Trophoblast cell (in vitro differentiated cells and primary cell): Measurements from ENCODE around the gene B4GALT2.
A peak's percentile ranks its signal among the peaks of the same experiment; 100 is the strongest.

Experiments
- DNase-seq, 2 donors: peaks; one replicate each; pipeline ENCODE4 v3.0.0-alpha.2; 2016
- H2AFZ ChIP-seq: 2 replicates; pipeline ENCODE4 v1.6.1; 2013; ENCODE audit warnings: low read length, moderate library complexity, mild to moderate bottlenecking; ENCODE audit not compliant: insufficient read depth, poor library complexity
- H2AK5ac ChIP-seq: 2 replicates; pipeline ENCODE4 v1.6.1; 2013; ENCODE audit warnings: mild to moderate bottlenecking, low read length
- H2BK120ac ChIP-seq: 2 replicates; pipeline ENCODE4 v1.6.1; 2013; ENCODE audit warnings: low read length, mild to moderate bottlenecking, moderate library complexity; ENCODE audit not compliant: insufficient read depth, poor library complexity
- H2BK12ac ChIP-seq: 2 replicates; pipeline ENCODE4 v1.6.1; 2013; ENCODE audit warnings: mild to moderate bottlenecking, low read length, moderate library complexity
- H2BK5ac ChIP-seq: 2 replicates; pipeline ENCODE4 v1.6.1; 2013; ENCODE audit warnings: low read length, low read depth, moderate library complexity, mild to moderate bottlenecking; ENCODE audit not compliant: poor library complexity
- H3K14ac ChIP-seq: 2 replicates; pipeline ENCODE4 v1.6.1; 2013; ENCODE audit warnings: mild to moderate bottlenecking, low read length
- H3K18ac ChIP-seq: 2 replicates; pipeline ENCODE4 v1.6.1; 2013; ENCODE audit warnings: mild to moderate bottlenecking, low read length
- H3K23ac ChIP-seq: 2 replicates; pipeline ENCODE4 v1.6.1; 2013; ENCODE audit warnings: low read length
- H3K27ac ChIP-seq: 2 replicates; pipeline ENCODE4 v1.5.1; 2013; ENCODE audit warnings: low read depth, mild to moderate bottlenecking, inconsistent platforms, low read length, moderate library complexity
- H3K27me3 ChIP-seq: 2 replicates; pipeline ENCODE4 v1.6.1; 2013; ENCODE audit warnings: inconsistent platforms, mild to moderate bottlenecking, low read length, moderate library complexity; ENCODE audit not compliant: insufficient read depth
- H3K36me3 ChIP-seq, 2 experiments: 1 replicate in 1 of 2; 2 replicates in 1 of 2; pipeline ENCODE4 v1.6.1; 2013; ENCODE audit warnings: low read length in 2 of 2, mild to moderate bottlenecking in 2 of 2, moderate library complexity in 1 of 2; ENCODE audit not compliant: insufficient read depth in 2 of 2, control insufficient read depth in 1 of 2
- H3K4ac ChIP-seq: 2 replicates; pipeline ENCODE4 v1.6.1; 2013; ENCODE audit warnings: low read depth, mild to moderate bottlenecking, low read length, moderate library complexity
- H3K4me1 ChIP-seq, 2 experiments: 1 replicate in 1 of 2; 2 replicates in 1 of 2; pipeline ENCODE4 v1.6.1; 2013; ENCODE audit warnings: low read length in 2 of 2, mild to moderate bottlenecking in 2 of 2, moderate library complexity in 1 of 2; ENCODE audit not compliant: insufficient read depth in 2 of 2, control insufficient read depth in 1 of 2
- H3K4me2 ChIP-seq: 2 replicates; pipeline ENCODE4 v1.6.1; 2013; ENCODE audit warnings: inconsistent platforms, mild to moderate bottlenecking, low read length, moderate library complexity
- H3K4me3 ChIP-seq: 2 replicates; pipeline ENCODE4 v1.5.1; 2013; ENCODE audit warnings: mild to moderate bottlenecking, low read depth, low read length, inconsistent platforms
- H3K79me1 ChIP-seq: one replicate; pipeline ENCODE4 v1.6.1; 2013; ENCODE audit warnings: low read length
- H3K79me2 ChIP-seq: 2 replicates; pipeline ENCODE4 v1.6.1; 2013; ENCODE audit warnings: low read length, mild to moderate bottlenecking; ENCODE audit not compliant: control insufficient read depth, insufficient read depth, poor library complexity
- H3K9ac ChIP-seq: 2 replicates; pipeline ENCODE4 v1.6.1; 2013; ENCODE audit warnings: mild to moderate bottlenecking, low read length
- H3K9me3 ChIP-seq: 2 replicates; pipeline ENCODE4 v1.6.1; 2013; ENCODE audit warnings: low read depth, mild to moderate bottlenecking, control low read depth, inconsistent platforms, low read length; ENCODE audit not compliant: insufficient read depth
- H4K12ac ChIP-seq: 2 replicates; pipeline ENCODE4 v1.6.1; 2013; ENCODE audit warnings: low read depth, mild to moderate bottlenecking, low read length, moderate library complexity
- H4K8ac ChIP-seq: 2 replicates; pipeline ENCODE4 v1.6.1; 2013; ENCODE audit warnings: low read depth, mild to moderate bottlenecking, low read length, moderate library complexity
- H4K91ac ChIP-seq: one replicate; pipeline ENCODE4 v1.6.1; 2013; ENCODE audit warnings: low read depth, mild to moderate bottlenecking, low read length, moderate library complexity
- WGBS: extraction: QIAGEN DNeasy Blood & Tissue Kit; methylation state at CpG from one replicate; pipeline ENCODE4 v1.1.7; 2013; ENCODE audit warnings: missing lambda C conversion rate; ENCODE audit not compliant: insufficient read length, insufficient coverage; ENCODE audit errors: extremely low coverage; 5-methylcytosine and 5-hydroxymethylcytosine counted together

B4GALT2 gene

DNA sequence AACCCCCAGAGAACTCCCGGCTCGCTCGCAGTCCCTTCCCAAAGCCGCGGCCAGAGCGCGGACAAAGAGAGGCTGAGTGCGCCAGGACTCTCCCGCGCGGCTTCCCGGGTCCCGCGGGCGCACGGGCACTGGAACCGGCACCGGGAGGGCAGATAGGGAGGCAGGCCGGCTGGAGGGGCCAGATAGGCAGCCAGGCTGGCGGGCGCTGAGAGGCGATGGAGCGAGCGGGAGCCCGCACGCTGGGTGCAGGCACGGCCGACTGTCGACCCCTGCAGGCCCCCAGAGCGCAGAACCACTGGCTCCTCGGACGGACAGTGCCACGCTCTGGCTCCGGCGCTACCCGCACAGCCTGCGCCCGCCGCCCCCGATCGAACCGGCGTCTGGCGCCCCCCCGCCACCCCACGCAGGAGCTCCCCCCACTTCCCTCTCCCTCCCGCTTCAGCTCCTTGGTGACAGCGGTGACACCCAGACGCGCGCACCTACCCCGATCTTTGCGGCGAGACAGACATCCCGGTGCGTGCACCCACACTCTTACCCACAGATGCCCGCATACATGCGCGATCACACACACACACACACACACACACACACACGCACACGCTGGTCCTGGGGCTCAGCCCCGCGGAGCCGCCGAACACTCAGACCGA is 51.7 kb downstream of the B4GALT2 start:
- Histone ChIP-seq H3K4me3 (peak overlapping the region; percentile 80), H4K12ac (peak overlapping the region; percentile 49), H4K8ac (peak overlapping the region; percentile 85), H3K9me3 (no peaks in the 10 kb centered on the region), H2BK5ac (peak overlapping the region; percentile 47), H2BK12ac (peak overlapping the region; percentile 15), H2BK120ac (peak overlapping the region; percentile 81), H3K79me2 (peaks cover 5% of the 10 kb centered on the region), H3K27ac (peak overlapping the region; percentile 47), H2AFZ (peak overlapping the region; percentile 69), H3K9ac (peak overlapping the region; percentile 75), H3K4me1 (peaks cover 15 to 21% of the 10 kb centered on the region in 2 experiments), H3K23ac (no peak overlapping the region), H3K36me3 (no peaks in the 10 kb centered on the region), H4K91ac (peak overlapping the region; percentile 64), H3K27me3 (no peaks in the 10 kb centered on the region), H3K18ac (peak overlapping the region; percentile 89), H3K4me2 (peak overlapping the region; percentile 99), H3K14ac (peak overlapping the region; percentile 84), H3K79me1 (peaks cover 15% of the 10 kb centered on the region), H3K4ac (no peak overlapping the region), H2AK5ac (no peak overlapping the region)
- DNase-seq: peak; percentile 41 to 55
- WGBS: no CpG with 5 or more reads among the region's 66 CpGs

GRCh38 chr1:44031252-44032169 is 52.5 kb downstream of the B4GALT2 start, which contains the start of gene SLC6A9:
TSS of gene SLC6A9 (minus strand) at chr1:44031462. CDS start at chr1:44024277, 7,185 bp downstream.
- no CpG with 5 or more reads among the region's 40 CpGs for WGBS
- H4K12ac ChIP-seq: peak within 1 kb of the TSS; percentile 49
- no peaks in the 10 kb centered on the region for H3K9me3 ChIP-seq
- peak within 1 kb of the TSS; percentile 47 for H2BK5ac ChIP-seq
- peak within 1 kb of the TSS; percentile 64 for H4K91ac ChIP-seq
- peak within 1 kb of the TSS; percentile 75 for H3K9ac ChIP-seq
- peak within 1 kb of the TSS; percentile 89 for H3K18ac ChIP-seq
- no peak within 1 kb of the TSS for H3K23ac ChIP-seq
- peak within 1 kb of the TSS; percentile 84 for H3K14ac ChIP-seq
- H2BK120ac ChIP-seq: peak within 1 kb of the TSS; percentile 81
- peaks cover 15% of the 10 kb centered on the region for H3K79me1 ChIP-seq
- H2AK5ac ChIP-seq: no peak within 1 kb of the TSS
- DNase-seq: no peak
- peaks cover 5% of the 10 kb centered on the region for H3K79me2 ChIP-seq
- peak within 1 kb of the TSS; percentile 47 for H3K27ac ChIP-seq
- peak within 1 kb of the TSS; percentile 99 for H3K4me2 ChIP-seq
- peak within 1 kb of the TSS; percentile 80 for H3K4me3 ChIP-seq
- H3K36me3 ChIP-seq: no peaks in the 10 kb centered on the region
- peaks cover 15 to 21% of the 10 kb centered on the region in 2 experiments for H3K4me1 ChIP-seq
- peak within 1 kb of the TSS; percentile 15 for H2BK12ac ChIP-seq
- H3K4ac ChIP-seq: no peak within 1 kb of the TSS
- no peaks in the 10 kb centered on the region for H3K27me3 ChIP-seq
- H4K8ac ChIP-seq: peak within 1 kb of the TSS; percentile 85
- H2AFZ ChIP-seq: peak within 1 kb of the TSS; percentile 69

GRCh38 chr1:44032170-44032790 is 53.3 kb downstream of the B4GALT2 start:
- H3K23ac ChIP-seq: no peak overlapping the region

GRCh38 chr1:44033041-44033575 is 54.1 kb downstream of the B4GALT2 start:
- Histone ChIP-seq H2BK5ac (no peak overlapping the region), H3K79me2 (peaks cover 5% of the 10 kb centered on the region), H2BK120ac (no peak overlapping the region), H3K79me1 (peaks cover 15% of the 10 kb centered on the region), H3K4ac (no peak overlapping the region), H3K4me2 (no peak overlapping the region), H3K9ac (no peak overlapping the region), H3K14ac (no peak overlapping the region), H3K4me1 (peaks cover 15 to 21% of the 10 kb centered on the region in 2 experiments), H4K91ac (no peak overlapping the region), H2AK5ac (no peak overlapping the region), H2AFZ (no peak overlapping the region), H4K8ac (no peak overlapping the region), H3K27me3 (no peaks in the 10 kb centered on the region), H3K36me3 (no peaks in the 10 kb centered on the region), H3K18ac (no peak overlapping the region), H3K9me3 (no peaks in the 10 kb centered on the region), H3K27ac (no peak overlapping the region), H2BK12ac (no peak overlapping the region), H4K12ac (no peak overlapping the region), H3K23ac (no peak overlapping the region), H3K4me3 (no peak overlapping the region)
- no CpG with 5 or more reads among the region's 8 CpGs for WGBS
- DNase-seq: no peak

More at GRCh38 chr1:44032170-44032790, 53.3 kb downstream of the B4GALT2 start:
- no CpG with 5 or more reads among the region's 6 CpGs for WGBS
- no peak overlapping the region for H3K4ac ChIP-seq
- no peaks in the 10 kb centered on the region for H3K27me3 ChIP-seq
- peaks cover 5% of the 10 kb centered on the region for H3K79me2 ChIP-seq
- no peaks in the 10 kb centered on the region for H3K9me3 ChIP-seq
- no peak overlapping the region for H2AK5ac ChIP-seq
- H3K9ac ChIP-seq: no peak overlapping the region
- peaks cover 15 to 21% of the 10 kb centered on the region in 2 experiments for H3K4me1 ChIP-seq
- DNase-seq: peak in 1 of 2 donors; percentile 9
- no peak overlapping the region for H3K27ac ChIP-seq
- no peak overlapping the region for H2BK120ac ChIP-seq
- no peak overlapping the region for H2BK12ac ChIP-seq
- H3K4me2 ChIP-seq: no peak overlapping the region
- H3K36me3 ChIP-seq: no peaks in the 10 kb centered on the region
- H2BK5ac ChIP-seq: no peak overlapping the region
- no peak overlapping the region for H3K18ac ChIP-seq
- H4K12ac ChIP-seq: no peak overlapping the region
- H3K79me1 ChIP-seq: peaks cover 15% of the 10 kb centered on the region
- H3K4me3 ChIP-seq: no peak overlapping the region
- H3K14ac ChIP-seq: no peak overlapping the region
- no peak overlapping the region for H4K91ac ChIP-seq
- H2AFZ ChIP-seq: no peak overlapping the region
- H4K8ac ChIP-seq: no peak overlapping the region
